Cerebellar nuclear complex (tissue), 1 donor: ENCODE measurements around the gene RASA3.

ENCODE experiments used
- DNase-seq, 2 experiments: peaks; one replicate each; lab custom pipeline; 2025; lab: John Stamatoyannopoulos, UW

The RASA3 gene

GRCh38 chr13:113967729-113968462, 164.5 kb downstream of the RASA3 start:
- DNase-seq: no peak

GRCh38 chr13:113967206-113967720, 165.2 kb downstream of the RASA3 start:
- no peak for DNase-seq

- DNase-seq: no peak
Measured at GRCh38 chr13:113965968-113966884, 166.2 kb downstream of the RASA3 start.

- DNase-seq: no peak
Measured at GRCh38 chr13:113965383-113965874, 167.0 kb downstream of the RASA3 start.

GRCh38 chr13:113964251-113964995, 168.0 kb downstream of the RASA3 start:
- no peak for DNase-seq

GRCh38 chr13:113963376-113963775, 169.0 kb downstream of the RASA3 start:
- DNase-seq: no peak

- DNase-seq: no peak
Measured at GRCh38 chr13:113962975-113963374, 169.4 kb downstream of the RASA3 start.

GRCh38 chr13:113962386-113962785, 170.0 kb downstream of the RASA3 start:
- no peak for DNase-seq

- no peak for DNase-seq
Measured at GRCh38 chr13:113960276-113960948, 172.0 kb downstream of the RASA3 start.

GRCh38 chr13:113959198-113959597, 173.2 kb downstream of the RASA3 start:
- DNase-seq: no peak

GRCh38 chr13:113958373-113958772, 174.1 kb downstream of the RASA3 start:
- no peak for DNase-seq

GRCh38 chr13:113956571-113956970, 175.9 kb downstream of the RASA3 start:
- DNase-seq: no peak

- no peak for DNase-seq
Measured at GRCh38 chr13:113955691-113956090, 176.7 kb downstream of the RASA3 start.

GRCh38 chr13:113955235-113955634, 177.2 kb downstream of the RASA3 start:
- no peak for DNase-seq

GRCh38 chr13:113954046-113954835, 178.2 kb downstream of the RASA3 start:
- no peak for DNase-seq

GRCh38 chr13:113953561-113953960, 178.9 kb downstream of the RASA3 start:
- DNase-seq: no peak

- DNase-seq: no peak
Measured at GRCh38 chr13:113952983-113953520, 179.4 kb downstream of the RASA3 start.

- no peak for DNase-seq
Measured at GRCh38 chr13:113952151-113952982, 180.1 kb downstream of the RASA3 start.

GRCh38 chr13:113951246-113951999, 181.0 kb downstream of the RASA3 start:
- no peak for DNase-seq
